MCF 10A (cell line): ENCODE measurements around the gene ZNF565. TPM values are rescaled to one million over a fixed set of nuclear protein-coding genes. Genes with fewer than 3 reads are reported as not detected.

ENCODE experiments used
- BruUV-seq: library from RNA; stranded (reverse); fragments of 400-500 nt; replicated peaks from 2 replicates; lab custom pipeline; 2021; lab: Mats Ljungman, UMichigan
- CTCF ChIA-PET: fragments of 300-600 bp; sonication (Branson Sonifier 250); formaldehyde crosslinking; extraction: SDS; loops from one replicate; lab custom pipeline; 2021; ENCODE audit warnings: antibody characterized with exemption, inconsistent platforms; lab: Yijun Ruan, JAX
- POLR2A ChIA-PET: fragments of 300-600, 350-650 bp; sonication (Branson Sonifier 250); formaldehyde crosslinking; extraction: SDS; loops from one replicate; lab custom pipeline; 2020; ENCODE audit warnings: antibody characterized with exemption, inconsistent platforms; lab: Yijun Ruan, JAX
- DNase-seq: peaks from one replicate; pipeline ENCODE4 v3.0.0-alpha.2; 2018; ENCODE audit not compliant: unreplicated experiment
- H3K27ac Mint-ChIP-seq: one replicate; pipeline ENCODE4 v1.8.0; 2022; ENCODE audit warnings: mild to moderate bottlenecking, low read depth, mixed read lengths; ENCODE audit not compliant: unreplicated experiment
- H3K27me3 Mint-ChIP-seq: one replicate; pipeline ENCODE4 v1.8.0; 2022; ENCODE audit warnings: mixed read lengths; ENCODE audit not compliant: insufficient read depth, unreplicated experiment
- H3K36me3 Mint-ChIP-seq: one replicate; pipeline ENCODE4 v1.8.0; 2022; ENCODE audit warnings: mild to moderate bottlenecking, moderate library complexity, mixed read lengths; ENCODE audit not compliant: insufficient read depth, unreplicated experiment
- H3K4me1 Mint-ChIP-seq: one replicate; pipeline ENCODE4 v1.8.0; 2022; ENCODE audit warnings: mixed read lengths; ENCODE audit not compliant: insufficient read depth, unreplicated experiment
- H3K4me3 Mint-ChIP-seq: one replicate; pipeline ENCODE4 v1.8.0; 2022; ENCODE audit warnings: mild to moderate bottlenecking, moderate library complexity, mixed read lengths; ENCODE audit not compliant: unreplicated experiment
- H3K9me3 Mint-ChIP-seq: one replicate; pipeline ENCODE4 v1.8.0; 2022; ENCODE audit warnings: mixed read lengths; ENCODE audit not compliant: unreplicated experiment
- intact Hi-C: fragments of 100-400 bp; cut with micrococcal nuclease; formaldehyde crosslinking; loops from 2 replicates; pipeline ENCODE4 v1.14.1; 2022
- total RNA-seq: library from RNA; stranded (reverse); gene quantifications from 2 replicates; pipeline ENCODE4 v1.2.3, GENCODE V29; 2022
- TF ChIP-seq, protein P1 (sequence below): fragments of 200-600 bp; IDR thresholded peaks from one replicate; pipeline ENCODE4 v1.8.0; 2022; ENCODE audit warnings: antibody characterized with exemption, mild to moderate bottlenecking; ENCODE audit not compliant: unreplicated experiment

Gene ZNF565
- total RNA-seq, 1 experiment from 2014 or later: 2.9 TPM

GRCh38 chr19:36151144-36152018 is 63.1 kb downstream of the ZNF565 start:
- Mint-ChIP-seq H3K9me3 (no peaks in the 10 kb centered on the region), H3K36me3 (peaks cover 71% of the 10 kb centered on the region), H3K4me1 (peaks cover 29% of the 10 kb centered on the region), H3K27ac (peak overlapping the region; percentile 17), H3K27me3 (no peaks in the 10 kb centered on the region), H3K4me3 (no peak overlapping the region)
- intact Hi-C loops: no loop called here
- TF ChIP-seq, protein P1, sequence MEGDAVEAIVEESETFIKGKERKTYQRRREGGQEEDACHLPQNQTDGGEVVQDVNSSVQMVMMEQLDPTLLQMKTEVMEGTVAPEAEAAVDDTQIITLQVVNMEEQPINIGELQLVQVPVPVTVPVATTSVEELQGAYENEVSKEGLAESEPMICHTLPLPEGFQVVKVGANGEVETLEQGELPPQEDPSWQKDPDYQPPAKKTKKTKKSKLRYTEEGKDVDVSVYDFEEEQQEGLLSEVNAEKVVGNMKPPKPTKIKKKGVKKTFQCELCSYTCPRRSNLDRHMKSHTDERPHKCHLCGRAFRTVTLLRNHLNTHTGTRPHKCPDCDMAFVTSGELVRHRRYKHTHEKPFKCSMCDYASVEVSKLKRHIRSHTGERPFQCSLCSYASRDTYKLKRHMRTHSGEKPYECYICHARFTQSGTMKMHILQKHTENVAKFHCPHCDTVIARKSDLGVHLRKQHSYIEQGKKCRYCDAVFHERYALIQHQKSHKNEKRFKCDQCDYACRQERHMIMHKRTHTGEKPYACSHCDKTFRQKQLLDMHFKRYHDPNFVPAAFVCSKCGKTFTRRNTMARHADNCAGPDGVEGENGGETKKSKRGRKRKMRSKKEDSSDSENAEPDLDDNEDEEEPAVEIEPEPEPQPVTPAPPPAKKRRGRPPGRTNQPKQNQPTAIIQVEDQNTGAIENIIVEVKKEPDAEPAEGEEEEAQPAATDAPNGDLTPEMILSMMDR: no peak
- BruUV-seq: no TSS peak
- ChIA-PET POLR2A (interaction anchor here (2.2 to 3.1 kb wide), 3 partner anchors 11 to 24 kb away, joined by 16 to 29 read pairs (median 20); partner anchors contain the start of gene CAPNS1), CTCF (interaction anchor here (0.6 to 3.0 kb wide), 6 partner anchors 14 to 23 kb away, joined by 4 to 11 read pairs (median 6); no protein-coding TSS in a partner anchor)
- DNase-seq: no peak

- Mint-ChIP-seq H3K27me3 (no peaks in the 10 kb centered on the region), H3K4me3 (no peak overlapping the region), H3K27ac (peak overlapping the region; percentile 17), H3K36me3 (peaks cover 79% of the 10 kb centered on the region), H3K4me1 (peaks cover 32% of the 10 kb centered on the region), H3K9me3 (no peaks in the 10 kb centered on the region)
- POLR2A ChIA-PET: interaction anchor here (1.2 to 3.1 kb wide), 5 partner anchors 10 to 65 kb away, joined by 4 to 29 read pairs (median 16); partner anchors contain the start of genes CAPNS1, ZNF146 and ZNF565
- no peak for DNase-seq
- intact Hi-C loops: no loop called here
- CTCF ChIA-PET: interaction anchor here (0.9 to 3.0 kb wide), 6 partner anchors 14 to 24 kb away, joined by 3 to 11 read pairs (median 6); no protein-coding TSS in a partner anchor
- TF ChIP-seq, protein P1: no peak
- BruUV-seq: no TSS peak
These were observed 63.9 kb downstream of the ZNF565 start for GRCh38 chr19:36150586-36150985.

DNA sequence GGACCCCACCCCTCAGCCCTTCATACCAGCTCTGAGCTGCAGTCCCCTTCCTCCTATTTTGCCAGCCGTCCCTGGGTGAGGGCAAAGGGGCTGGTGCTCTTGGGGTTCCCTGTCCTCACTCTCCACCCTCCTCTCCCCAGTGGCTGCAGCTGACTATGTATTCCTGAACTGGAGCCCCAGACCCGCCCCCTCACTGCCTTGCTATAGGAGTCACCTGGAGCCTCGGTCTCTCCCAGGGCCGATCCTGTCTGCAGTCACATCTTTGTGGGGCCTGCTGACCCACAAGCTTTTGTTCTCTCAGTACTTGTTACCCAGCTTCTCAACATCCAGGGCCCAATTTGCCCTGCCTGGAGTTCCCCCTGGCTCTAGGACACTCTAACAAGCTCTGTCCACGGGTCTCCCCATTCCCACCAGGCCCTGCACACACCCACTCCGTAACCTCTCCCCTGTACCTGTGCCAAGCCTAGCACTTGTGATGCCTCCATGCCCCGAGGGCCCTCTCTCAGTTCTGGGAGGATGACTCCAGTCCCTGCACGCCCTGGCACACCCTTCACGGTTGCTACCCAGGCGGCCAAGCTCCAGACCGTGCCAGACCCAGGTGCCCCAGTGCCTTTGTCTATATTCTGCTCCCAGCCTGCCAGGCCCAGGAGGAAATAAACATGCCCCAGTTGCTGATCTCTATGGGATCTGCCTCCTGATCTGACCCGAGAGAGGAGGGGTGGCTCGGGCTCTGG is 64.6 kb downstream of the ZNF565 start:
- BruUV-seq: TSS peak; percentile 91
- ChIA-PET CTCF (interaction anchor here (0.5 to 3.0 kb wide), 7 partner anchors 13 to 46 kb away, joined by 3 to 11 read pairs (median 4); no protein-coding TSS in a partner anchor), POLR2A (interaction anchor here (0.5 to 3.1 kb wide), 7 partner anchors 10 to 1052 kb away, joined by 3 to 29 read pairs (median 6); partner anchors contain the start of genes CAPNS1, POLR2I, TBCB and ZNF146)
- Mint-ChIP-seq H3K4me3 (no peak overlapping the region), H3K4me1 (peaks cover 32% of the 10 kb centered on the region), H3K9me3 (no peaks in the 10 kb centered on the region), H3K36me3 (peaks cover 82% of the 10 kb centered on the region), H3K27me3 (no peaks in the 10 kb centered on the region), H3K27ac (peak overlapping the region; percentile 17)
- intact Hi-C loops: no loop called here
- TF ChIP-seq, protein P1: no peak
- DNase-seq: peak; percentile 94
